Muscle of leg (tissue), 11 donors: Measurements from ENCODE around the gene CIPC. TPM values are rescaled to one million over a fixed set of nuclear protein-coding genes. Genes with fewer than 3 reads are reported as not detected.
A peak's percentile ranks its signal among the peaks of the same experiment; 100 is the strongest.

Experiments used
- DNase-seq: peaks from one replicate; pipeline ENCODE4 v3.0.0; 2013
- H3K27ac ChIP-seq: one replicate; pipeline ENCODE4 v1.5.1; 2013; ENCODE audit warnings: mild to moderate bottlenecking, low read length, control low read depth
- H3K27me3 ChIP-seq: one replicate; pipeline ENCODE4 v1.6.1; 2013; ENCODE audit warnings: low read length; ENCODE audit not compliant: control insufficient read depth, insufficient read depth
- H3K36me3 ChIP-seq: one replicate; pipeline ENCODE4 v1.6.1; 2013; ENCODE audit warnings: low read length; ENCODE audit not compliant: control insufficient read depth, insufficient read depth
- H3K4me1 ChIP-seq: one replicate; pipeline ENCODE4 v1.6.1; 2013; ENCODE audit warnings: low read length; ENCODE audit not compliant: control insufficient read depth, insufficient read depth
- H3K4me3 ChIP-seq: one replicate; pipeline ENCODE4 v1.5.1; 2013; ENCODE audit warnings: low read length, control low read depth
- H3K9me3 ChIP-seq: replicated peaks from 2 replicates; pipeline ENCODE4 v1.6.1; 2013; ENCODE audit warnings: low read depth, low read length; ENCODE audit not compliant: control insufficient read depth
- WGBS: methylation state at CpG from one replicate; pipeline ENCODE4 v1.1.5; 2013; ENCODE audit warnings: missing lambda C conversion rate; ENCODE audit not compliant: insufficient coverage; 5-methylcytosine and 5-hydroxymethylcytosine counted together
- polyA plus RNA-seq, 8 donors: library from polyadenylated mRNA; unstranded; fragments of 120-200 nt; gene quantifications; one replicate each; pipeline versions ENCODE4 v1.2.1 to v1.2.3, GENCODE V29; 2013; ENCODE audit warnings: inconsistent platforms in 1 of 8, low replicate concordance in 1 of 8; ENCODE audit not compliant: insufficient read length in 8 of 8, insufficient read depth in 1 of 8
- total RNA-seq: library from RNA; stranded (reverse); fragments of 120-200 nt; gene quantifications from one replicate; pipeline ENCODE4 v1.2.4, GENCODE V29; 2013

The CIPC gene
- total and polyA plus RNA-seq, 9 donors = 13.0 to 18.9 (median 16.1) TPM

DNA sequence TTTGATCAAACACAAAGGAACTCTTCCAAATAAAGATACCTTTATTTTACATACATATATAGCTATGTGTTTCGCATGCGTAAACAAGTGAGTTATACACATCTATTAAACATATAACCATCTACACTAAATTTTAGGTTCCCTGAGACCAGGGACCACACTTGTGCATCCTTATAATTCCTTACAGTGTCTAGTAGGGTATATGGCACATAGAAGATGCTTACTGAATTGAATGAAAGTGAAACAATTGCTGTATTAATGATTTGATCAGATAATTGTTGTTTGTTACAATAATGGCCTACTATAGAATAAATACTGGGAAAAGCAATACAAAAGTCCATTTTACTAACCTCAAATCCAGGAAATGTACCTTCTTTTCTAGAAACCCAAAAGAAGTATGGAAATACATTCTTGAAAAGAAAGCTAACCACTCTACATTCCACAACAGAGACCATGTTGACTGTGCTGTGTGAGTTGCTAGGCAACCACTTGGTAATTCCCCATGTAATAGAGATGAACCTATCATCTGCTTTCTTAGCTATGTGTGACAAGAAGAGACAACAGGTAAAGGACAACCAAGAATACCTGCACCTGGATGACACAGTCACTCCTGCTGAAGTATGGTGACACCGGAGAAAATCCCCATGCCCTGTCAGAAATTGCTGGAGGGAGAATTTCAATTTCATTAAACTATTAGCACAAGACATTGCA lies 11.9 kb upstream of the CIPC start:
- DNase-seq = peak; percentile 55
- H3K4me1 ChIP-seq = peaks cover 6% of the 10 kb centered on the region
- H3K36me3 ChIP-seq = no peaks in the 10 kb centered on the region
- WGBS = no CpG with 5 or more reads among the region's 3 CpGs
- no peaks in the 10 kb centered on the region for H3K27me3 ChIP-seq
- H3K27ac ChIP-seq = no peak overlapping the region
- H3K4me3 ChIP-seq = no peak overlapping the region
- peaks cover 3% of the 10 kb centered on the region for H3K9me3 ChIP-seq

DNA sequence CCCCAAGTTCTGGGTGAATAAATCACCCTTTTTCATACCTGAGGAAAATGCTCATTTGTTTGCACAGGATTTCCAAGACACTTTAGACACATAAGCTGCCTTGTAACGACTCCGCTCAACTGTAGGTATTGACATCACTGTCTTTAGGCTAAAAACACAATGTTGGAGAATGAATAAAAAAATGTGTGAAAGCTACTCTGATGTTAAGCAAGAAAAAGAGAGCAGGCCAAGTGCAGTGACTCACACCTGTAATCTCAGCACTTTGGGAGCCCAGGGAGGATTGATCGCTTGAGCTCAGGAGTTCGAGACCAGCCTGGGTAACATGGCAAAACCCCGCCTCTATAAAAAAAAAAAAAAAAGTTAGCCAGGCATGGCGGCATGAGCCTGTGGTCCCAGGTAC lies 11.1 kb upstream of the CIPC start:
- H3K27ac ChIP-seq = no peak overlapping the region
- no peaks in the 10 kb centered on the region for H3K36me3 ChIP-seq
- H3K27me3 ChIP-seq = no peaks in the 10 kb centered on the region
- no peak overlapping the region for H3K4me3 ChIP-seq
- DNase-seq = no peak
- peaks cover 6% of the 10 kb centered on the region for H3K4me1 ChIP-seq
- peaks cover 5% of the 10 kb centered on the region for H3K9me3 ChIP-seq
- no CpG with 5 or more reads among the region's 6 CpGs for WGBS

DNA sequence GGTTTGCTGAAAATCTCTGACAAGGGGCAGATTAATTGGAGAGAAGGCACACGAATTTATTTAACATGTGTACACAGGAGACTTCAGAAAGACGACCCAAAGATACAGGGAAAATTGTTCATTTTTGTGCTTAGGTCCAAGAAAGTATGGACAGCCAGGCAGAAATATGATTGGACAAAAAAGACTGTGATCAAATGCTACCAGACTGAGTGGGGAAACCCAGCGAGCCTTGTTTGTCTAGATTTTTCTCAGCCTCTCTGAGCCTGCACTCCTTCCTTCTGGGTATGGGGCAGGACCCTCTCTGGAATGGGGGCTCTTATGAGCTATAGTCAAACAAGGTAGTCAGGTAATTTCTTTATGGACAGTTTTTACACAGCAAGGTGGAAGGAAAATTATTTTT lies 10.4 kb upstream of the CIPC start:
- H3K27me3 ChIP-seq = no peaks in the 10 kb centered on the region
- H3K4me1 ChIP-seq = peaks cover 6% of the 10 kb centered on the region
- H3K9me3 ChIP-seq = peaks cover 5% of the 10 kb centered on the region
- no peak overlapping the region for H3K27ac ChIP-seq
- H3K36me3 ChIP-seq = no peaks in the 10 kb centered on the region
- no peak for DNase-seq
- H3K4me3 ChIP-seq = no peak overlapping the region
- WGBS = 29% methylated on average over 2 of the region's 3 CpGs

DNA sequence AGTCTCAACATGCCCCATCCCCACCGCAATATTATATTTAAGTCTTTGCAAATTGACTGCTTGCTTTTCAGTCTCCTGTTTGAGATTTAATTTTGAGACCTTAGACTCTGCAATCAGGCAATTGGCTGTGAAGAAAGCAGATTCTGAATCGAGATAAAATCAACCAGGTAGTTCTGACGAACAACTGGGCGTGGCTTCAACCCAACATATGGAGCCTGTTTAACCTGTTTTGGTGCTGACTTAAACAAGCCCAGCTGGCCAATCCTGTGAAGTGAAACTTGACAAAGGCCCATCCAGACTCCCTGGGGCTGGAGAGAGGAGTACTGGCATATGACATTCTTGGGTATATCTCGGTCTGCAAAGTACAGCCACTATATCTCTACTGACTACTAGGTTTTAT lies 9.8 kb upstream of the CIPC start:
- Histone ChIP-seq H3K4me3 (no peak overlapping the region), H3K27ac (no peak overlapping the region), H3K9me3 (peaks cover 5% of the 10 kb centered on the region), H3K4me1 (peaks cover 6% of the 10 kb centered on the region), H3K27me3 (no peaks in the 10 kb centered on the region), H3K36me3 (no peaks in the 10 kb centered on the region)
- WGBS = 34% methylated on average over 3 of the region's 5 CpGs
- no peak for DNase-seq

DNA sequence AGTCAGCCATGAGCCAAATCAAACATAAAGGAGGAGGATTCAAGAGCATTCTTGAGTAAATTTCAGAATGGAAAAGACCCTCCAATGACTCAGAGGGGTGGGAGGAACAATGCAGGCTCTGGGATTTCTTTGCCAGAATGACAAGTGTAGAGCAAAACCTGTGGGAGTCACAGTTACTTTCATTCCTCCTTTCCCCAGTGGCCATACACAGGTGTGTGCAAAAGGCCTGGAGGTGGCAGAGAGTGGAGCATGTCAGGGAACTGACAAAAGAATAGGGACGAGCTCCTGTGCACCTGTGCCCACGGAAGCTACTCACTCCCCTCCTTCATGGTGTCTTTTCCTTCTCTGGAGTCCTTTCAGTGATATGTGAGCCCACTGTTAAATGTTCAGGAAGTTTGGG lies 9.4 kb upstream of the CIPC start:
- H3K4me3 ChIP-seq = no peak overlapping the region
- DNase-seq = no peak
- no peaks in the 10 kb centered on the region for H3K27me3 ChIP-seq
- WGBS = no CpG with 5 or more reads among the region's 2 CpGs
- peaks cover 6% of the 10 kb centered on the region for H3K4me1 ChIP-seq
- peaks cover 5% of the 10 kb centered on the region for H3K9me3 ChIP-seq
- no peak overlapping the region for H3K27ac ChIP-seq
- H3K36me3 ChIP-seq = no peaks in the 10 kb centered on the region

DNA sequence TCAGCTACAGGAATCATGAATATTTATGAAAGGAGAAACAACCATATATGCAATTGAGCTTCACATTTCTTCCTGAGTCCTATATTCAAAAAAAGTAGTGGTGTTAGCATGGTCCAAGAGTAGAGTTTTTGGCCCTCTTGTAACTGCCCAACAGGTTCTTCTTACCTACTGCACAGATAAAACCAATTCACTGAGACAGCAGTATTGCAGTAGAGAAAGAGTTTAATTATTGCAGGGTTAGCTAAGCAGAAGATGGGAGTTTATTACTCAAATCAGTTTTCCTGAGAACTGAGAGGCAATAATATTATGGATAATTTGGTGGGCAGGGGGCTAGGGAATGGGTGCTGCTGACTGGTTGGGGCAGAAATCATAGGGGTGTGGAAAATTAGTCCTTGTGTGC lies 6.5 kb upstream of the CIPC start:
- Histone ChIP-seq H3K27me3 (no peaks in the 10 kb centered on the region), H3K4me1 (peaks cover 5% of the 10 kb centered on the region), H3K9me3 (peaks cover 5% of the 10 kb centered on the region), H3K27ac (no peak overlapping the region), H3K36me3 (no peaks in the 10 kb centered on the region), H3K4me3 (no peak overlapping the region)
- DNase-seq = no peak

DNA sequence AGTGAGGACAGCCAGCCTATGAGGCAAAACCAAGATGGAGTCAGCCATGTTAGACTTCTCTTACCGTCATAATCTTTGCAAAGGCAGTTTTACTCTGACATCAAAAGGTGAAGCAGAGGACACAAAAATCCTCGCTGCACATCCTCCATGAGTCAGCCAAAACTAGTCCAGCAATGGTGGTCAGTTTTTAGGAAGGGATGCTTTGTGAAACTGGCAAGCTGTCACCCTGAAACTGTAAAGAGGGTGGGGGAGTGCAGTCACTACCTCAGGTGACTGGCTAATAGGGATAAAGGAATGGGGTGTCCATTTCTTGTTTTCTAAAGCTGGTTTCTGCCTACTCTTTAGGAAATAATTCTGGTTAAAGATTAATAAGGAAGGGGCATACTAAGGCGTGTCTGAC lies 5.4 kb upstream of the CIPC start:
- no peaks in the 10 kb centered on the region for H3K27me3 ChIP-seq
- 79% methylated on average over 2 of the region's 3 CpGs for WGBS
- H3K9me3 ChIP-seq = peaks cover 5% of the 10 kb centered on the region
- DNase-seq = no peak
- H3K27ac ChIP-seq = no peak overlapping the region
- no peaks in the 10 kb centered on the region for H3K36me3 ChIP-seq
- peaks cover 9% of the 10 kb centered on the region for H3K4me1 ChIP-seq
- no peak overlapping the region for H3K4me3 ChIP-seq

DNA sequence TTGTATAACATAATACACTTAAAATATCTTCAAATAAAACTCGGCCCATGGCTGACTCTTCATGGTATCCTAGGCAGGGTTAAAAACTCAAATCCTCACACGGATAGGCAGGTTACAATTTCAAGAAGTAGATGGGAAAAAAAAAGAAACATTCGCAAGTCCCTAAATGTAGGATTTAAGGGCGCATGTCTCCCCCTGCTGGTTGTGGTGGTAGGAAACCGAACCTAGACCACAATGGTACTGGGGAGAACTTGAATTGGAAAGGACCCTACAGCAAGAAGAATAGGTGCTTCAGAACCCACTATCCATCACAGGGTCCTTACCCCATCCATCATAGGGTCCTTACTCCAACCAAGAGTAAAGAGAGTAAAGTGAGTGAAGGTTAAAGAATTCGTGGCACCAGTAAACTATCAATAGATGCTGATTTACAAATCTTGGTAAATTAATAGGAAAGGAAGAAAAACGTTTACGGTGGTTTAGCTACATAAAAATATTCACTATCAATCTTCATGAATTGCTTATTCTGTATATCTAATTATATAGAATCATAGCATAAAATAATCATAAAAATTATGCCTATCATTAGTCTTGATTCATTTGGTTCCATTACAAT lies 3.3 kb upstream of the CIPC start:
- Histone ChIP-seq H3K4me3 (no peak overlapping the region), H3K9me3 (peaks cover 5% of the 10 kb centered on the region), H3K27me3 (no peaks in the 10 kb centered on the region), H3K4me1 (peaks cover 20% of the 10 kb centered on the region), H3K36me3 (no peaks in the 10 kb centered on the region), H3K27ac (no peak overlapping the region)
- peak; percentile 85 for DNase-seq
- WGBS = 0% methylated on average over 1 of the region's 8 CpGs

DNA sequence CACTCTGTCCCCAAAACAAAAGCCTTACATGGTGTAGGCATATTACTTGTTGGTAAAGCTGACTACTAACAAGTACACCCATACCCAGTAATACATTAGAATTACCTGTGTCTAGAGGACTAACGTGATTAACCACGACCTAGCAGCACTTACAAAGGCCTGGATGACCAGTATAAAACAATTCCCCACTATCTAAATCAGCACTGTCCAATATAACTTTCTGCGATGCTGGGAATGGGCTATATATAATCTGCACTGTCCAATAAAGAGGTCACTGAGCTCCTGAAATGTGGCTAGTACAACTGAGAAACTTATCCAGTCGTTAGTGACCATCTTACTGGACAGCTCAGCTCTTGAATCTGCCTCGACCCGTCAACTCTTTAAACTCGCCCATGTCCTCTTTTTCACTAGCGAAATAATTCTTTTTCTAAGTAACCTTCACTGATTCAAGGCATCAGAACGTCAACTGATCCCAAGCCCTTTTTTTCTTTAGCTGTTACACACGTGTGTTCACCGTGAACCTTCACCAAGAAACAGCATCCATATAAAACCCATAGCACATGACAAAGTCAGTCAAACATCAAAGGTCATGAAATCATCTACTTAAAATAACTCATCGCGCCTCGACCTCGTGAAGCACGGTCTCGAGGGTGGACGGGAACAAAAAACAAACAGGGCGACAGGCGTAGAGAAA lies 905 bp upstream of the CIPC start:
- Histone ChIP-seq H3K27me3 (no peaks in the 10 kb centered on the region), H3K36me3 (no peaks in the 10 kb centered on the region), H3K9me3 (no peaks in the 10 kb centered on the region), H3K4me3 (peak overlapping the region; percentile 61), H3K4me1 (peaks cover 21% of the 10 kb centered on the region), H3K27ac (peak overlapping the region; percentile 92)
- WGBS = under 1% methylated on average over 17 of the region's 20 CpGs
- DNase-seq = peak; percentile 84

DNA sequence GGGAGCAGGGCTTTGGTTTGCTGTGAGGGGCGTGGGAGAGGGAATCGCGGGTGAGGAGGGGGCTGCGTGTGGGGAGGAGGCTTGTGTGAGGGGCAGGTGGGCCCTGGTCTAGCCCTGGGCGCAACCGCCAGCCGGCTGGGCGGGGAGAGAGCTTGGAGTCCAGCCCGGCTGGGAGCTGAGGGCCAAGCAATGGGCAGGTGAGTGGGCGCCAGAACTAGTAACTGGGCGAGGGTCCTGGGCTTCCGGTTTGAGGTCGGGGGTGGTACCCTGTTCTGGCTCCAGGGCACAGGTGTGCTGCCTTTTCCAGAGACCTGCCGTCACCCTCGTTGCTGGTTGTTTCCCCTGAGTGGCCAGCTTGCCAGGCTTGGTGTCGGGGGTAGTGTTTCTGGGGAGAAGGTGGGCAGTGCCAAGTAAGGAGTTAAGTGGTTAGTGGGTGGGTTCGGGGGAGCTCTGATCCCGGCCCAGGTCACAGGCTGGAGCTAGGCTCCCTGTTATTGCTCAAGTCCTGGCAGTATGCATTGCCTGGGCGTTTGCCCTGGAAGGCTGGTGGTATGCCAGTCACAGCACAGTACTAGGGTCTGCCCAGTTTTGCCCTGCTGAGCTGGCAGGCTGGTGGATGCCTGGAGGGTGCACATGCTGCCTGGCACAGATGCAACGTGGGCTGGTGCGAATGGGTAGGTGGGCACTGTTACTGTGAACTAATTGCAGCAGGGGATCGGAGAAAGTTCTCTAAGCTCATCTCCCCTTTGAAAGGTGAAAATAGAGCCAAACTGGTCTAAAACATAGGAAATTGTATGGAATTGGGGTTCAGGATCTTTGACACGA lies 683 bp downstream of the CIPC start:
- no peaks in the 10 kb centered on the region for H3K27me3 ChIP-seq
- H3K4me1 ChIP-seq = peaks cover 21% of the 10 kb centered on the region
- DNase-seq = peak; percentile 70
- H3K27ac ChIP-seq = peak overlapping the region; percentile 96
- WGBS = 6% methylated on average over 21 of the region's 23 CpGs
- no peaks in the 10 kb centered on the region for H3K36me3 ChIP-seq
- H3K9me3 ChIP-seq = no peaks in the 10 kb centered on the region
- peak overlapping the region; percentile 94 for H3K4me3 ChIP-seq
